Astrocyte (in vitro differentiated cells and primary cell): ENCODE data around the gene GOLGA5. TPM values are rescaled to one million over a fixed set of nuclear protein-coding genes. Genes with fewer than 3 reads are reported as not detected.

Experiments
- DNase-seq: peaks from one replicate; pipeline ENCODE4 v3.0.0-alpha.2; 2010; ENCODE audit warnings: low read depth
- FAIRE-seq: peaks from 2 replicates; lab custom pipeline; 2011; peaks lifted over from hg19 to GRCh38; lab: Jason Lieb, UNC
- H2AFZ ChIP-seq: 2 replicates; pipeline ENCODE4 v1.6.0; 2012; ENCODE audit warnings: low read depth, low read length, inconsistent platforms
- H3K27ac ChIP-seq: 2 replicates; pipeline ENCODE4 v1.5.1; 2011; ENCODE audit warnings: low read depth, low read length, inconsistent platforms
- H3K27me3 ChIP-seq: 2 replicates; pipeline ENCODE4 v1.6.0; 2011; ENCODE audit warnings: low read length, inconsistent platforms; ENCODE audit not compliant: insufficient read depth
- H3K36me3 ChIP-seq: 2 replicates; pipeline ENCODE4 v1.5.1; 2011; ENCODE audit warnings: low read length, inconsistent platforms; ENCODE audit not compliant: insufficient read depth
- H3K4me1 ChIP-seq: 2 replicates; pipeline ENCODE4 v1.5.1; 2011; ENCODE audit warnings: low read length, inconsistent platforms; ENCODE audit not compliant: insufficient read depth
- H3K4me2 ChIP-seq: 2 replicates; pipeline ENCODE4 v1.6.0; 2012; ENCODE audit warnings: low read length, inconsistent platforms
- H3K4me3 ChIP-seq: 2 replicates; pipeline ENCODE4 v1.5.1; 2011; ENCODE audit warnings: low read depth, mild to moderate bottlenecking, low read length, inconsistent platforms; ENCODE audit not compliant: insufficient read depth
- H3K79me2 ChIP-seq: 2 replicates; pipeline ENCODE4 v1.6.0; 2012; ENCODE audit warnings: mild to moderate bottlenecking, low read length, inconsistent platforms; ENCODE audit not compliant: insufficient read depth
- H3K9ac ChIP-seq: 2 replicates; pipeline ENCODE4 v1.6.0; 2012; ENCODE audit warnings: mild to moderate bottlenecking, low read length, inconsistent platforms
- H3K9me3 ChIP-seq: 2 replicates; pipeline ENCODE4 v1.5.1; 2012; ENCODE audit warnings: low read depth, mild to moderate bottlenecking, low read length, inconsistent platforms; ENCODE audit not compliant: insufficient read depth
- H4K20me1 ChIP-seq: 2 replicates; pipeline ENCODE4 v1.6.0; 2012; ENCODE audit warnings: low read length, inconsistent platforms; ENCODE audit not compliant: insufficient read depth
- H3K27ac Mint-ChIP-seq: one replicate; pipeline ENCODE4 v1.8.0; 2021; ENCODE audit warnings: mild to moderate bottlenecking, mixed read lengths; ENCODE audit not compliant: unreplicated experiment
- H3K27me3 Mint-ChIP-seq: one replicate; pipeline ENCODE4 v1.8.0; 2021; ENCODE audit warnings: low read depth, mixed read lengths; ENCODE audit not compliant: unreplicated experiment
- H3K36me3 Mint-ChIP-seq: one replicate; pipeline ENCODE4 v1.8.0; 2021; ENCODE audit warnings: low read depth, mixed read lengths; ENCODE audit not compliant: unreplicated experiment
- H3K4me1 Mint-ChIP-seq: one replicate; pipeline ENCODE4 v1.8.0; 2021; ENCODE audit warnings: low read depth, mixed read lengths; ENCODE audit not compliant: unreplicated experiment
- H3K4me3 Mint-ChIP-seq: one replicate; pipeline ENCODE4 v1.8.0; 2021; ENCODE audit warnings: mild to moderate bottlenecking, moderate library complexity, mixed read lengths; ENCODE audit not compliant: unreplicated experiment
- H3K9me3 Mint-ChIP-seq: one replicate; pipeline ENCODE4 v1.8.0; 2021; ENCODE audit warnings: mild to moderate bottlenecking, mixed read lengths; ENCODE audit not compliant: unreplicated experiment
- CTCF ChIP-seq: IDR thresholded peaks from 2 replicates; pipeline ENCODE4 v1.5.1; 2011; ENCODE audit warnings: low read depth, mild to moderate bottlenecking, inconsistent platforms, low read length, moderate library complexity; ENCODE audit not compliant: insufficient read depth
- EZH2 ChIP-seq: IDR thresholded peaks from 2 replicates; pipeline ENCODE4 v1.6.1; 2012; ENCODE audit warnings: mild to moderate bottlenecking, low read length, inconsistent platforms; ENCODE audit not compliant: insufficient read depth
- total RNA-seq: library from RNA; stranded (reverse); gene quantifications from 2 replicates; pipeline ENCODE4 v1.2.1, GENCODE V29; 2021

GOLGA5 gene
- total RNA-seq, 1 donor from 2014 or later: 43.1 TPM

- Histone ChIP-seq H2AFZ (no peak overlapping the region), H3K36me3 (no peaks in the 10 kb centered on the region), H4K20me1 (no peaks in the 10 kb centered on the region), H3K4me3 (no peak overlapping the region), H3K79me2 (no peaks in the 10 kb centered on the region), H3K27ac (no peak overlapping the region), H3K27me3 (peaks cover 17% of the 10 kb centered on the region), H3K4me2 (no peak overlapping the region), H3K9ac (no peak overlapping the region), H3K9me3 (no peaks in the 10 kb centered on the region), H3K4me1 (no peaks in the 10 kb centered on the region)
- Mint-ChIP-seq H3K27me3 (peaks cover 48% of the 10 kb centered on the region), H3K4me1 (no peaks in the 10 kb centered on the region), H3K27ac (no peak overlapping the region), H3K4me3 (no peak overlapping the region), H3K36me3 (no peaks in the 10 kb centered on the region), H3K9me3 (peaks cover 4% of the 10 kb centered on the region)
- TF ChIP-seq EZH2: no peak
- no peak for TF ChIP-seq CTCF
- no peak for DNase-seq
- FAIRE-seq: no peak
These were observed 89.0 kb downstream of the GOLGA5 start for GRCh38 chr14:92883066-92883465.

GRCh38 chr14:92884410-92884809 lies 90.3 kb downstream of the GOLGA5 start:
- Histone ChIP-seq H3K4me1 (no peaks in the 10 kb centered on the region), H3K9ac (no peak overlapping the region), H3K79me2 (no peaks in the 10 kb centered on the region), H2AFZ (no peak overlapping the region), H3K4me3 (no peak overlapping the region), H3K36me3 (no peaks in the 10 kb centered on the region), H4K20me1 (no peaks in the 10 kb centered on the region), H3K4me2 (no peak overlapping the region), H3K27ac (no peak overlapping the region), H3K27me3 (peaks cover 9% of the 10 kb centered on the region), H3K9me3 (no peaks in the 10 kb centered on the region)
- TF ChIP-seq EZH2 (no peak), CTCF (no peak)
- H3K9me3 Mint-ChIP-seq: peaks cover 16% of the 10 kb centered on the region
- no peak for DNase-seq
- H3K4me1 Mint-ChIP-seq: no peaks in the 10 kb centered on the region
- no peak overlapping the region for H3K4me3 Mint-ChIP-seq
- no peaks in the 10 kb centered on the region for H3K36me3 Mint-ChIP-seq
- no peak overlapping the region for H3K27ac Mint-ChIP-seq
- H3K27me3 Mint-ChIP-seq: peaks cover 61% of the 10 kb centered on the region
- FAIRE-seq: no peak

- Histone ChIP-seq H3K4me2 (no peak overlapping the region), H2AFZ (no peak overlapping the region), H3K4me1 (no peaks in the 10 kb centered on the region), H3K79me2 (no peaks in the 10 kb centered on the region), H3K9me3 (no peaks in the 10 kb centered on the region), H3K36me3 (no peaks in the 10 kb centered on the region), H3K27ac (no peak overlapping the region), H3K27me3 (peaks cover 6% of the 10 kb centered on the region), H3K9ac (no peak overlapping the region), H3K4me3 (no peak overlapping the region), H4K20me1 (no peaks in the 10 kb centered on the region)
- H3K4me1 Mint-ChIP-seq: no peaks in the 10 kb centered on the region
- no peak overlapping the region for H3K4me3 Mint-ChIP-seq
- no peak overlapping the region for H3K27ac Mint-ChIP-seq
- DNase-seq: no peak
- H3K27me3 Mint-ChIP-seq: peaks cover 62% of the 10 kb centered on the region
- no peak for FAIRE-seq
- peaks cover 20% of the 10 kb centered on the region for H3K9me3 Mint-ChIP-seq
- no peaks in the 10 kb centered on the region for H3K36me3 Mint-ChIP-seq
- TF ChIP-seq CTCF (no peak), EZH2 (no peak)
These were observed 91.4 kb downstream of the GOLGA5 start for GRCh38 chr14:92885279-92886061.
